ENCODE measurements around the gene CUTA.
A peak's percentile ranks its signal among the peaks of the same experiment; 100 is the strongest.

- TF ChIP-seq CTCF (IDR thresholded peaks at IDR 0.05; ENCODE audit: poor library complexity, severe bottlenecking) (peak; percentile 59), EP300 (conservative IDR thresholded peaks at IDR 0.05; ENCODE audit: poor library complexity, severe bottlenecking) (no peak), EZH2 (IDR thresholded peaks at IDR 0.05; ENCODE audit: borderline replicate concordance, insufficient read depth, low read length, poor library complexity, severe bottlenecking) (no peak), TAF1 (IDR thresholded peaks at IDR 0.05; ENCODE audit: low read depth) (no peak)
Measured at GRCh38 chr6:33428224-33428965, 10.5 kb upstream of the CUTA start.
